NCI-H2029 treated with DMSO at 0.1 percent for 48 hours (cell line): ENCODE data around the gene PTPN7.
"Not testable (repeated sequence)": the region's sequence is repeated elsewhere in the genome, so short reads cannot be mapped to it uniquely, and the experiment has no call there.

Experiments
- DNase-seq: peaks from one replicate; lab custom pipeline; 2025; lab: John Stamatoyannopoulos, UW

Gene PTPN7

GRCh38 chr1:202160377-202160940, at the start of gene PTPN7:
PTPN7 (minus strand) TSS chr1:202160602; CDS start chr1:202159402, 1,200 bp downstream.
- no peak for DNase-seq

- no peak for DNase-seq
Measured at GRCh38 chr1:202208351-202208857, 48.0 kb upstream of the PTPN7 start.

- DNase-seq = no peak
Measured at GRCh38 chr1:202207292-202207691, 46.9 kb upstream of the PTPN7 start.

- DNase-seq = no peak
Measured at GRCh38 chr1:202205523-202206190, 45.3 kb upstream of the PTPN7 start.

GRCh38 chr1:202204065-202204464, 43.7 kb upstream of the PTPN7 start:
- no peak for DNase-seq

- no peak for DNase-seq
Measured at GRCh38 chr1:202203238-202204039, 43.0 kb upstream of the PTPN7 start.

- DNase-seq = no peak
Measured at GRCh38 chr1:202202500-202203168, 42.2 kb upstream of the PTPN7 start.

- no peak for DNase-seq
Measured at GRCh38 chr1:202201971-202202370, 41.6 kb upstream of the PTPN7 start.

GRCh38 chr1:202201266-202201665, 40.9 kb upstream of the PTPN7 start:
- DNase-seq = no peak

GRCh38 chr1:202200669-202201068, 40.3 kb upstream of the PTPN7 start:
- no peak for DNase-seq

GRCh38 chr1:202200112-202200548, 39.7 kb upstream of the PTPN7 start:
- no peak for DNase-seq

GRCh38 chr1:202199040-202199889, 38.9 kb upstream of the PTPN7 start:
- no peak for DNase-seq

GRCh38 chr1:202198366-202198724, 37.9 kb upstream of the PTPN7 start:
- DNase-seq = no peak

- DNase-seq = no peak
Measured at GRCh38 chr1:202197653-202198365, 37.4 kb upstream of the PTPN7 start.

GRCh38 chr1:202194328-202194648, 33.9 kb upstream of the PTPN7 start:
- DNase-seq = no peak

- DNase-seq = no peak
Measured at GRCh38 chr1:202193614-202194327, 33.4 kb upstream of the PTPN7 start, which contains the start of gene LGR6. LGR6 (plus strand) TSS chr1:202193799; CDS start chr1:202193990, 191 bp downstream.

- DNase-seq = no peak
Measured at GRCh38 chr1:202192770-202193613, 32.6 kb upstream of the PTPN7 start.

GRCh38 chr1:202191391-202191790, 31.0 kb upstream of the PTPN7 start:
- not testable (repeated sequence) for DNase-seq
